Prostate gland (tissue), 2 donors: Measurements from ENCODE around the gene KRTCAP3. TPM values are rescaled to one million over a fixed set of nuclear protein-coding genes. Genes with fewer than 3 reads are reported as not detected.
"Not testable (repeated sequence)": the region's sequence is repeated elsewhere in the genome, so short reads cannot be mapped to it uniquely, and the experiment has no call there.

Experiments used
- DNase-seq: peaks from one replicate; pipeline ENCODE4 v3.0.0-alpha.2; 2019; ENCODE audit warnings: low spot score
- H3K27ac ChIP-seq, 2 donors: fragments of 200-600 bp; sonication (generic); 2 replicates each; pipeline ENCODE4 v1.5.1; 2017 to 2019
- H3K27me3 ChIP-seq: fragments of 200-600 bp; sonication (generic); replicated peaks from 2 replicates; pipeline ENCODE4 v1.5.1; 2019; ENCODE audit not compliant: insufficient read depth
- H3K36me3 ChIP-seq, 2 donors: fragments of 200-600 bp; sonication (generic); 1 replicate in 1 of 2; 2 replicates in 1 of 2; pipeline versions ENCODE4 v1.5.1 to v1.8.1; 2017 to 2019
- H3K4me1 ChIP-seq: fragments of 200-600 bp; sonication (generic); replicated peaks from 2 replicates; pipeline ENCODE4 v1.5.1; 2019
- H3K4me3 ChIP-seq, 2 donors: fragments of 200-600 bp; sonication (generic); 2 replicates each; pipeline ENCODE4 v1.5.1; 2017 to 2019
- H3K9me3 ChIP-seq: fragments of 200-600 bp; sonication (generic); 2 replicates; pipeline ENCODE4 v1.5.1; 2017
- POLR2A ChIP-seq: fragments of 450-650 bp; IDR thresholded peaks from one replicate; pipeline ENCODE4 v1.6.1; 2016; ENCODE audit warnings: antibody characterized with exemption, mild to moderate bottlenecking
- POLR2AphosphoS5 ChIP-seq: sonication (generic); formaldehyde crosslinking; IDR thresholded peaks from one replicate; pipeline ENCODE4 v1.6.1; 2017; ENCODE audit warnings: antibody characterized with exemption
- WGBS: methylation state at CpG from one replicate; pipeline ENCODE4 v1.1.5; 2018; 5-methylcytosine and 5-hydroxymethylcytosine counted together
- intact Hi-C: fragments of 100-400 bp; cut with DNase I; formaldehyde crosslinking; loops from one replicate; pipeline ENCODE4 v1.14.2; 2022
- total RNA-seq, 2 donors: library from RNA; depleted of rRNA; stranded (reverse); fragments of >200 nt; gene quantifications; one replicate each; pipeline ENCODE4 v1.1.0, GENCODE V29; 2016
- TF ChIP-seq, protein P1 (sequence below), 4 experiments: fragments of 200-600 bp in 2 of 4; fragments of 450-650 bp in 2 of 4; sonication (generic) in 2 of 4; IDR thresholded peaks; 1 replicate in 3 of 4; 2 replicates in 1 of 4; pipeline ENCODE4 v1.5.1; 2016 to 2019; ENCODE audit warnings: antibody characterized with exemption in 4 of 4, mild to moderate bottlenecking in 2 of 4, moderate library complexity in 2 of 4

Gene KRTCAP3
- total RNA-seq, 2 donors from 2014 or later = 31.4 to 147 TPM

DNA sequence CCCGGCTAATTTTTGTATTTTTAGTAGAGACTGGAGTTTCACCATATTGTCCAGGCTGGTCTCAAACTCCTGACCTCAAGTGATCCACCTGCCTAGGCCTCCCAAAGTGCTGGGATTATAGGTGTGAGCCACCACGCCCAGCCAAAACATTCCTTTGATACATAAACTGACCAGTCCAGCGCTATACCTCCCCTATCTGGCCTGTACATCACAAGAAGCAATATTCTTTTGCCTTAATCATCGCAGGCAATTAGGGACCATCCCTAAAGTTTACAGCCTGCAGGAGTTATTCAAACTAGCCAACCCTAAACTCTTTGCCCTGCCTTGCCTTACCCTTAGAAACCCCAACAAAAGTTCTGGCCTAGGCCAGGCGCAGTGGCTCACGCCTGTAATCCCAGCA is 26.0 kb upstream of the KRTCAP3 start:
- H3K9me3 ChIP-seq = no peaks in the 10 kb centered on the region
- no peak overlapping the region for H3K4me3 ChIP-seq
- intact Hi-C loops = no loop called here
- H3K36me3 ChIP-seq = no peaks in the 10 kb centered on the region
- 96% methylated on average over 6 of the region's 6 CpGs for WGBS
- TF ChIP-seq POLR2A (no peak), POLR2AphosphoS5 (no peak)
- TF ChIP-seq, protein P1, sequence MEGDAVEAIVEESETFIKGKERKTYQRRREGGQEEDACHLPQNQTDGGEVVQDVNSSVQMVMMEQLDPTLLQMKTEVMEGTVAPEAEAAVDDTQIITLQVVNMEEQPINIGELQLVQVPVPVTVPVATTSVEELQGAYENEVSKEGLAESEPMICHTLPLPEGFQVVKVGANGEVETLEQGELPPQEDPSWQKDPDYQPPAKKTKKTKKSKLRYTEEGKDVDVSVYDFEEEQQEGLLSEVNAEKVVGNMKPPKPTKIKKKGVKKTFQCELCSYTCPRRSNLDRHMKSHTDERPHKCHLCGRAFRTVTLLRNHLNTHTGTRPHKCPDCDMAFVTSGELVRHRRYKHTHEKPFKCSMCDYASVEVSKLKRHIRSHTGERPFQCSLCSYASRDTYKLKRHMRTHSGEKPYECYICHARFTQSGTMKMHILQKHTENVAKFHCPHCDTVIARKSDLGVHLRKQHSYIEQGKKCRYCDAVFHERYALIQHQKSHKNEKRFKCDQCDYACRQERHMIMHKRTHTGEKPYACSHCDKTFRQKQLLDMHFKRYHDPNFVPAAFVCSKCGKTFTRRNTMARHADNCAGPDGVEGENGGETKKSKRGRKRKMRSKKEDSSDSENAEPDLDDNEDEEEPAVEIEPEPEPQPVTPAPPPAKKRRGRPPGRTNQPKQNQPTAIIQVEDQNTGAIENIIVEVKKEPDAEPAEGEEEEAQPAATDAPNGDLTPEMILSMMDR (IDR thresholded peaks at IDR 0.05) = no peak
- no peak for DNase-seq
- H3K27me3 ChIP-seq = no peaks in the 10 kb centered on the region
- H3K4me1 ChIP-seq = no peaks in the 10 kb centered on the region
- H3K27ac ChIP-seq = no peak overlapping the region

DNA sequence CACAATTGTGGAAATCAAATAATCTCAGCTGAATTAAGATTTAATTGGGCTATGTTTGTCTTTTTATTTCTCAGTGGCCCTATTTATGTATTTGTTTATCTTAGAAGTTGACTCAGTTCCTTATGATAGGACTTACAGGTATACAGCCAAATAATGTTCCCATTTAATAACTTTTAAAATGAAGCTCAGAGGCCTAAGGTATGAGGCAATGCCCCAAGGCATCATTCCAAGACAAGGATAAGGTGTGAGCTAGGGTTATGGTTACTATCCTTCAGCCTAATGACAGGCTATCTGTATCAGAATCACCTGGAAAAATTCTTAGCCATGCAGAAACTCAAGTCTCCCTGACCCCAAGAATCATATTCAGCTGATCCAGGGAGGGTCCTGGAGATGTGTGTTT is 21.2 kb upstream of the KRTCAP3 start:
- TF ChIP-seq, protein P1 (IDR thresholded peaks at IDR 0.05) = no peak
- no peak for TF ChIP-seq POLR2AphosphoS5
- TF ChIP-seq POLR2A = no peak
- intact Hi-C loops = no loop called here
- H3K4me3 ChIP-seq = no peak overlapping the region
- H3K27me3 ChIP-seq = no peaks in the 10 kb centered on the region
- no peaks in the 10 kb centered on the region for H3K4me1 ChIP-seq
- H3K27ac ChIP-seq = no peak overlapping the region
- no peak for DNase-seq
- no peaks in the 10 kb centered on the region for H3K36me3 ChIP-seq
- no peaks in the 10 kb centered on the region for H3K9me3 ChIP-seq

DNA sequence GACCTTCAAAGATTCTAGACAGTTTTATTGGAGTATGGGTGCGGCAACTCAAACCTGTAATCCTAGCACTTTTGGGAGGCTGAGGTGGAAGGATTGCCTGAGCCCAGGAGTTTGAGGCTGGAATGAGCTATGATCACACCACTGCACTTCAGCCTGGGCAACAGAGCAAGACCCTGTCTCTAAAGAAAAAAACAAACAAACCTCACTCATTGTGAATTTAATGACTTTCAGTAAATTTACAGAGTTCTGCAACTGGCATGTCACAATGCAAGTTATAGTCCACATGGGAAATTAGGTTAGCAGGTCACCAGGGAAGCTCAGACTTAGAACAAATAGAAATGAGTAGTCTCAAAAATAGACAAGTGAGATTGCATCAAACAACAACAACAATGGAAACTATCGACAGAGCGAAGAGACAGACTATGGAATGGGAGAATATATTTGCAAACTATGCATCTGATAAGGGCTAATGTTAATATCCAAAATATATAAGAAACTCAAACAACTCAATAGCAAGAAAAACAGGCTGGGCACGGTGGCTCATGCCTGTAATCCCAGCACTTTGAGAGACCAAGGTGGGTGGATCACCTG is 20.4 kb upstream of the KRTCAP3 start:
- intact Hi-C loops = no loop called here
- WGBS = 58% methylated on average over 4 of the region's 4 CpGs
- Histone ChIP-seq H3K36me3 (no peaks in the 10 kb centered on the region), H3K27me3 (no peaks in the 10 kb centered on the region), H3K9me3 (no peaks in the 10 kb centered on the region), H3K4me3 (no peak overlapping the region), H3K4me1 (no peaks in the 10 kb centered on the region), H3K27ac (no peak overlapping the region)
- TF ChIP-seq POLR2A (no peak), POLR2AphosphoS5 (no peak)
- TF ChIP-seq, protein P1 (IDR thresholded peaks at IDR 0.05) = no peak
- DNase-seq = no peak

DNA sequence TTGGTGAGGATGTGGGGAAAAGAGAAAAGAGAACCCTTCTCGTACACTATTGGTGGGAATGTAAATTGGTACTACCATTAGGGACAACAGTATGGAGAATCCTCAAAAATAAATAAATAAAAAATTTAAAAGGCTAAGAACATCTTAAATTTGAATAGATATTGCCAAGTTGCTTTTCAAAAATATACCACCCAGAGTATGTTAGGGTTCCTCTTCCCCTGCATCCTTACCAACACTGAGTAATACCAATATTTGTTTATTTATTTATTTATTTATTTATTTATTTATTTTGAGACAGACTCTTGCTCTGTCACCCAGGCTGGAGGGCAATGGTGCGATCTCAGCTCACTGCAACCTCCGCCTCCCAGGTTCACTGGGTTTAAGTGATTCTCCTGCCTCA is 19.2 kb upstream of the KRTCAP3 start:
- intact Hi-C loops = no loop called here
- no peak for DNase-seq
- Histone ChIP-seq H3K27ac (no peak overlapping the region), H3K4me3 (no peak overlapping the region), H3K27me3 (no peaks in the 10 kb centered on the region), H3K4me1 (no peaks in the 10 kb centered on the region), H3K36me3 (no peaks in the 10 kb centered on the region), H3K9me3 (no peaks in the 10 kb centered on the region)
- 96% methylated on average over 3 of the region's 3 CpGs for WGBS
- TF ChIP-seq, protein P1 (IDR thresholded peaks at IDR 0.05) = no peak
- no peak for TF ChIP-seq POLR2A
- no peak for TF ChIP-seq POLR2AphosphoS5

DNA sequence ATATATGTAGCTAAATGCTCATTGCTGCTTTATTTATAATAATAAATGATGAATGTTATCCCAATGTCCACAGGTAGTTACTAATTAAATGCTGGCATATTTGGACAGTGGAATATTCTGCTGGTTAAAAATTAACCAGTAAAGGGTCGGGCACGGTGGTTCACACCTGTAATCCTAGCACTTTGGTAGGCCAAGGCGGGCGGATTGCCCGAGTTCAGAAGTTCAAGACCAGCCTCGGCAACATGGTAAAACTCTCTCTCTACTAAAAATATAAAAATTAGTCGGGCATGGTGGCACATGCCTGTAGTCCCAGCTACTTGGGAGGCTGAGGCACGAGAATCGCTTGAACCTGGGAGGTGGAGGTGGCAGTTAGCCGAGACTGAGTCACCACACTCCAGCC is 17.1 kb upstream of the KRTCAP3 start:
- WGBS = 88% methylated on average over 10 of the region's 10 CpGs

More for the DNA sequence above, 17.1 kb upstream of the KRTCAP3 start:
- H3K36me3 ChIP-seq, H3K4me1 ChIP-seq, H3K27ac ChIP-seq, H3K27me3 ChIP-seq, H3K9me3 ChIP-seq, H3K4me3 ChIP-seq, intact Hi-C loops, DNase-seq: not testable (repeated sequence)
